ENCODE data around the gene BLOC1S3.

Gene BLOC1S3

DNA sequence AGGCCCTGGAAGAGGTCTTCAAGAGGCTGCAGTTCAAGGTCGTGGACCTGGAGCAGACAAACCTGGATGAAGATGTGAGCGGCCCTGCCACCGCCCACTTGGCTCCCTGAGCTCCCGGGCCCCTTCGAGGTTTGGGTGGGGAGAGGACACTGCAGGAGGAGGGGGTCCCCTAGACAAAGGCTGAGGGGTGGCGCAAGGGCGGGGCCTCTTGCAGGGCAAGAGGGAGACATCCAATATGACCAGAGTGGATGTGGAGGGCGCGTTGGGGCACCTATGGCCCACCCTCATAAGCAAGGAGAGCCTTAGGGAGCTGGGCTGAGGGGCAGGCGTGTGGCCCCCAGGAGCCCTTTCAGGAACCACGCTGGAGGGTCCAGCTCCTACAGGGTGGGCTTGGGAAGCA, 38.1 kb upstream of the BLOC1S3 start:
- in situ Hi-C loops (cut with HindIII; ENCODE audit: low pct_unique_long_range_greater_than_20kb, low sequenced_read_pairs): no loop called here
- no peak for TF ChIP-seq JUND (IDR thresholded peaks at IDR 0.05; ENCODE audit: low read depth)
- no peak for DNase-seq (ENCODE audit: low read depth in 1 of 2, low spot score in 1 of 2)

- in situ Hi-C loops (cut with HindIII; ENCODE audit: low pct_unique_long_range_greater_than_20kb, low sequenced_read_pairs): no loop called here
- no peak for TF ChIP-seq JUND (IDR thresholded peaks at IDR 0.05; ENCODE audit: low read depth)
- DNase-seq (ENCODE audit: low read depth in 1 of 2, low spot score in 1 of 2): no peak
Observed at GRCh38 chr19:45141203-45141900, 37.2 kb upstream of the BLOC1S3 start.

GRCh38 chr19:45142016-45142725, 36.4 kb upstream of the BLOC1S3 start:
- no peak for DNase-seq (ENCODE audit: low read depth in 1 of 2, low spot score in 1 of 2)
- in situ Hi-C loops (cut with HindIII; ENCODE audit: low pct_unique_long_range_greater_than_20kb, low sequenced_read_pairs): no loop called here
- TF ChIP-seq JUND (IDR thresholded peaks at IDR 0.05; ENCODE audit: low read depth): no peak

DNA sequence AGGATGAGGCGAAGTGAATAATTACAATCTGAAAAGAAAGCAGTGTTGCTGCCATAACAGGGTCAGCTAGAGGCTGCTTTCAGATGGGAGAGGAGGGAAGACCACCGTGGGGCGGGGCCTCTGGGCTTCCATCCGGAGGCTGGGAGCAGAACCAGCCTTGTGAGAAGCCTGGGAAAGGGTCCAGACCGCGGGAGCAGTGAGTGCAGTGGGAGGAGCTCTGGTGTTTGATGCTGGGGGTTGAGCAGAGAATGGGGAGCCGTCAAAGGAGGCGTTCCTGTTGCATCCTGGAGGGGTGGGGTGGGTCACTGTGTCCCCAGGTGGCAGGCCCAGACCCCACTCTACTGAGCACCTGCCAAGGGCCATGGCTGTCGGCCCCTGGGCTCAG, 35.9 kb upstream of the BLOC1S3 start:
- in situ Hi-C loops (cut with HindIII; ENCODE audit: low pct_unique_long_range_greater_than_20kb, low sequenced_read_pairs): no loop called here
- TF ChIP-seq JUND (IDR thresholded peaks at IDR 0.05; ENCODE audit: low read depth): no peak
- no peak for DNase-seq (ENCODE audit: low read depth in 1 of 2, low spot score in 1 of 2)

- DNase-seq (ENCODE audit: low read depth in 1 of 2, low spot score in 1 of 2): no peak
- in situ Hi-C loops (cut with HindIII; ENCODE audit: low pct_unique_long_range_greater_than_20kb, low sequenced_read_pairs): no loop called here
- TF ChIP-seq JUND (IDR thresholded peaks at IDR 0.05; ENCODE audit: low read depth): no peak
Observed at GRCh38 chr19:45144431-45145269, 33.9 kb upstream of the BLOC1S3 start.

DNA sequence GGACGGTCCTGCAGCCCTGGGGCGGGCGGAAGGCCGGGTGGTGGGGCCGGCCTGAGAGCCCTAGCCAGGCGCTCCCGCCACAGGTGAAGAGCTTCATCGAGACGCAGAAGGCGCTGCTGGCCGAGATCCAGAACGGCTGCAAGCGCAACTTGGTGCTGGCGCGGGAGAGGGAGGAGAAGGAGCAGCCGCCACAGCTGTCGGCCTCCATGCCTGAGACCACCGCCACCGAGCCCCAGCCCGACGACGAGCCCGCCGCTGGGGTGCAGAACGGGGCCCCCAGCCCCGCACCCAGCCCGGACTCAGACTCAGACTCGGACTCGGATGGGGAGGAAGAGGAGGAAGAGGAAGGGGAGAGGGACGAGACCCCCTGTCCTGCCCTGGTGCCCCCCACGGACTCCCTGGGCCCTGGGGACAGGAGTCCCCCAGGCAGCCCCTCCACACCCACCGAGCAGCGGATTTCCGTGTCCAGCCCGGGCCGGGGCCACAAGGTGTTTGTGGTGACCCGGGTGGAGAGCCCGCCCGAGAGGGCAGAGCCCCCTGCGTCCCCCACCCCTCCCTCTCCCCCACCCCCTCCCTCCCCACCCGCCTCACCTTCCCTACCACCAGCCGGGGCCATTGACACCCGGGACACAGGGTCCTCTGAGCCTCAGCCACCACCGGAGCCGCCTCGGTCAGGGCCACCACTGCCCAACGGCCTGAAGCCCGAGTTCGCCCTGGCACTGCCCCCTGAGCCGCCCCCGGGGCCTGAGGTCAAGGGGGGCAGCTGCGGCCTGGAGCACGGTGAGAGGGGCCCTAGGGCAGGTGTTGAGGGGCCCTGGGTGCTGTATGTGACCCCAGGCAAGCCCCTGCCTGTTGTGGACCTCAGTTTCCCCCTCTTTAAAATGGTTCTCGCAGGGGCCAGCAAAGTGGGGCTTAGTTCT, 33.1 kb upstream of the BLOC1S3 start:
- TF ChIP-seq JUND (IDR thresholded peaks at IDR 0.05; ENCODE audit: low read depth): no peak
- DNase-seq (ENCODE audit: low read depth in 1 of 2, low spot score in 1 of 2): no peak
- in situ Hi-C loops (cut with HindIII; ENCODE audit: low pct_unique_long_range_greater_than_20kb, low sequenced_read_pairs): no loop called here

- in situ Hi-C loops (cut with HindIII; ENCODE audit: low pct_unique_long_range_greater_than_20kb, low sequenced_read_pairs): no loop called here
- TF ChIP-seq JUND (IDR thresholded peaks at IDR 0.05; ENCODE audit: low read depth): no peak
- DNase-seq (ENCODE audit: low read depth in 1 of 2, low spot score in 1 of 2): no peak
Observed at GRCh38 chr19:45146251-45146650, 32.3 kb upstream of the BLOC1S3 start.

DNA sequence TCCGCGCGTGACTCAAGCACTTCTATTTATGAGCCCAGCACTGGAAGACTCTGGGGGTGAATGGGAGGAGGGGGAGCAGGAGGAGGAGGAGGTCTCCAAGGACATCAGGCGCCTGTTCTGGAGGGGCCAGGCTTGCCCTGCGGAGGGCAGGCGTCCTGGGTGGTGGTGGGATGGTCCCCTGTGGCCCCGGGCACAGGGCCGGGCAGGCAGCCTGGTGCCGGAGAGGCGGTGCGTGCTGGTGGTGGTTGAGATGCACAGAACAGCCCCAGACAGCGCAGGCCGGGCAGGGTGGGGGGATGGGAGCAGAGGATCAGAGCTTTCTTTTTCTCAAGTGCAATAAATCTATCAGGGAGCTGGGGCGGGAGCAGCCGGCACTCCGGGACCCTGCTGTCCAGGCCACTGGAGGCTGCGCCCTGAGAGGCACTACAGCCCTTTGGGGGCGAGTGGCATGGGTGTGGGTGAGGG, 31.8 kb upstream of the BLOC1S3 start:
- in situ Hi-C loops (cut with HindIII; ENCODE audit: low pct_unique_long_range_greater_than_20kb, low sequenced_read_pairs): no loop called here
- TF ChIP-seq JUND (IDR thresholded peaks at IDR 0.05; ENCODE audit: low read depth): no peak

DNA sequence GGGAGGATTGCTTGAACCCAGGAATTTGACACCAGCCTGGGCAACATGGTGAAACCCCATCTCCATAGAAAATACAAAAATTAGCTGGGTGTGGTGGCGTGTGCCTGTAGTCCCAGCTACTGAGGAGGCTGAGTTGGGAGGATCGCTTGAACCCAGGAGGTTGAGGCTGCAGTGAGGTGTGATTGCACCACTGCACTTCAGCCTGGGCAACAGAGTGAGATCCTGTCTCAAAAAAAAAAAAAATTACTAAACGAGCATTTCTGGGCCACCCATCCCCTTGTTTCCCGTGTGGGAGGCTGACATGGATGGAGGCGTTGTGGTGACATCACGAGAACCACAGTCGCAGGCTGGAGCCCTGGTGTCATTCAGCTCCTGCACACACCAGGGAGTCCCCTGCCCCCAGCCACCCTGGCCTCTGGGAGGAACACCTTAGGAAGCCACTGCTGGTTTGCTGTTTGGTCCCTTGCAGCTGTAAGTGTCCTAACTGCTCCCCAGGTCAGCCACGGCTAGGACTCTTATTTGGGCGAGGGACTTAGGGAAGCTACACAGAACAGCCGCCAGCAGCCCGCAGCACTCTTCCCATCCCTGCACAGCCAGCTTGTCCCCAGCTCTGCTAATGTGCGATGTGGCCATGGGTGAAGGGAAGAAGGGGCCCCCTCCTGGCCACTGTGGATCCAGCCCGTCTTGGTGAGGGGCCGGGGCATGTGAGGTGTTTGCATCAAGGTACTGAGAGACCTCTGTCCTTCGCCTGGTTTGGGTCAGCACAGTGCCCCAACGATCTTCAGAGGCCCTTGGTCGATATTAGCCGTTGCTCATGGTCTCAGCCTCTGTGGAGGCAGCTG, 30.5 kb upstream of the BLOC1S3 start:
- DNase-seq (ENCODE audit: low read depth in 1 of 2, low spot score in 1 of 2): no peak
- no peak for TF ChIP-seq JUND (IDR thresholded peaks at IDR 0.05; ENCODE audit: low read depth)
- in situ Hi-C loops (cut with HindIII; ENCODE audit: low pct_unique_long_range_greater_than_20kb, low sequenced_read_pairs): no loop called here

More for the DNA sequence above, 31.8 kb upstream of the BLOC1S3 start:
- no peak for DNase-seq (ENCODE audit: low read depth in 1 of 2, low spot score in 1 of 2)

DNA sequence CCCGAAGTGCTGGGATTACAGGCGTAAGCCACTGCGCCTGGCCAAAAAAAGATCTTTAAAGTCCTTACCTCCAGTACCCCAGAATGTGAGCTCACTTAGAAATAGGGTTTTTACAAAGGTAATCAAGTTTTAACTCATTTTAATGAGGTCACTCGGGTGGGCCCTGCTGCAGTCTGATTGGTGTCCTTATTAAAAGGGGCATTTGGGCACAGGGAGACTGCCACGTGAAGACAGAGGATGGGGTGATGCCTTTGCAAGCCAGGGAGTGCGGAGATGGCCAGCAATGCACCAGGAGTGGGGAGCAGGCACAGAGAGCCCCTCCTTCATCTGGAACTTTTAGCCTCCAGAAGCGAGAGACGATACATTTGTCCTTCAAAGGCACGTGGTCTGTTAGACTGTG, 29.5 kb upstream of the BLOC1S3 start:
- no peak for DNase-seq (ENCODE audit: low read depth in 1 of 2, low spot score in 1 of 2)
- in situ Hi-C loops (cut with HindIII; ENCODE audit: low pct_unique_long_range_greater_than_20kb, low sequenced_read_pairs): no loop called here
- TF ChIP-seq JUND (IDR thresholded peaks at IDR 0.05; ENCODE audit: low read depth): no peak

GRCh38 chr19:45150180-45150579, 28.4 kb upstream of the BLOC1S3 start:
- TF ChIP-seq JUND (IDR thresholded peaks at IDR 0.05; ENCODE audit: low read depth): no peak
- no peak for DNase-seq (ENCODE audit: low read depth in 1 of 2, low spot score in 1 of 2)
- in situ Hi-C loops (cut with HindIII; ENCODE audit: low pct_unique_long_range_greater_than_20kb, low sequenced_read_pairs): no loop called here
